Non-pigmented ciliary epithelial cell (primary cell): ENCODE results near the gene CA10.

Experiments
- DNase-seq: peaks from one replicate; pipeline ENCODE4 v3.0.0-alpha.2; 2010; ENCODE audit warnings: low read depth

The CA10 gene

DNA sequence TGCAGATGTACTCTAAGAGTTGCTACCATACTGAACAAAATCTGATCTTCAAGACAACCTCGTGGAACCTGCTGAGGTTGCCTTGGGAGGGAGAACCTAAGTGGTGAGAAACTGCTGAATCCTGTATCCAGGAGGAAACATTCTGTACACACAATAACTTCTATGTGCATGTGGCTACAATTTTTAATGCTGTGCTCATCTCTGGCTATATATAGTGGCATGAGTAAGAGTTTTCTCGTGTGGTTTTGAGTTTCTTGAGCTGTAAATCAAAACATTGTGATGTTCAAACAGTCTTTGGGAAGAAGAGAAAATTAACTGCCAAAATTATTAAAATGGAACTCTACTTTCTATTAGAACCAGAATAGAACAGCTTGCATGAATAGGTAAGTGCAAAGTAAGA, 206.8 kb downstream of the CA10 start:
- no peak for DNase-seq

GRCh38 chr17:51948128-51948527, 210.4 kb downstream of the CA10 start:
- no peak for DNase-seq

- no peak for DNase-seq
Observed at GRCh38 chr17:51947160-51947735, 211.3 kb downstream of the CA10 start.

DNA sequence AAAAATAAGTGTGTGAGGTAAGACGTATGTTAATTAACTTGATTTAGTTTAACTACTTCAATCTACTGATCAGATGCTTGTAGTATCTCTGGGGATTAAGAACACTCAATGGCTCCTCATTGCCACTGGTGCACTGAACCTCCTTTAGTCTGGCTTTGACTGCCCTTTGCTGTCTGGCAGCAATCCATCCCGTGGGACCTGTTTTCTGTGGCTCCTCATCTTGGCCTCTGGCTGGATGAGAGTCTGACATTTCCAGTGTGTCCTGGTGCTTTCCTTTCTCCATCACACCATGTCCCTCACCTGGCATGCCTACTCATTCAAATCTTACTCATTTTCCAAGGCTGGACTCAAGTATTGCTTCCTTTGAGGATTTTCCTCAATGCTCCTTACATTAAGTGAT, 212.2 kb downstream of the CA10 start:
- DNase-seq = no peak

DNA sequence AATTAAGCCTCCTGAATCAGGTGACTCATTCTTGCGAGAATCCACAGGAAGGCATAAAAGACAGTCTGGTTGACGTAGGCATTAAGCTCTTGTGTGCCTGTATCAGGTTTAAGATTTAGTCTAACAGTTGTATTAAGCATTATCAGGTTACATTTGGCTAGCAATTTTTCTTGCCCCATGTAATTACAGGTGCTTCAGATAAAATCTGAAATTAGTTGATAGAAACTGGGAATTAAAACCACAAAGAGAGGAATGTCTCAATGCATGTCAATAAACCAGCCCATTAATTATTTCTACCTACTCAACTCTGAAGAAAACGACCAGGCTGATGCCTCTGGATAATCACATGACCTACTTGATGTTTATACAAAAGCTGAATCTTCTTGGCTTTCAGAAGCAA, 217.2 kb downstream of the CA10 start:
- no peak for DNase-seq

GRCh38 chr17:51937264-51937663, 221.2 kb downstream of the CA10 start:
- no peak for DNase-seq

DNA sequence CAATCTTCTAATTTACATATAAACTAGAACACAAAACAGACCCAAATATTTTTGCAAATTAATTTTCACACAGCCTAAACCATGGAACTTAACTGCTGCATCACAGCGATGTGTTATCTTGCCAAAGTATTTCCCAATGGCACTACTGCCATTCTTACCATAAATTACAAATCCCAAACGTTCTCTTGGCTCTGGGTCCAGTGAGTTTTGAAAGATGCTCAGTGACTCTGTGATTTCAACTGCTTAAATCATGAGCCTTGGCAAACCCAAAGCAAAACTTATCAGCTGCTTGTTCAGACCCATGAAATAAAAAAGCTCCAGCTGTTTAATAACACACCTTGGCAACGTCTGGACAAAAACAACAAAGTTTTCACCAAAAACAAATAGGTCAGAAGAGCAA, 223.0 kb downstream of the CA10 start:
- no peak for DNase-seq

GRCh38 chr17:51933647-51934046, 224.9 kb downstream of the CA10 start:
- DNase-seq = no peak

DNA sequence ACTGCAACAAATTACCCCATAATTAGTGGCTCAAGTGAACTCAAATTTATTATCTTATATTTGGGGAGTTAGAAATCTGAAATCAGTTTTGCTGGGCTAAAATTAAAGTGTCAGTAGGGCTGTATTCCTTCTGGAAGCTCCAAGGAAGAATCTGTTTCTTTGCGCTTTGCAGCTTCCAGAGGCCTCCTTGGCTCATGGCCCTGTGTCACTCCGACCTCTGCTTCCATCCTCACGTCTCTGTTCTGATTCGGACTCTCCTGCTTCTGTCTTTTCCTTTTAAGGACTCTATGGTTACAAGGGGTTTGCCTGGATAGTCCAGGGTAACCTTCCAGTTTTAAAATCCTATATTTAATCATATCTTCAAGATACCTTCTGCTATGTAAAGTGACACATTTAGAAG, 232.1 kb downstream of the CA10 start:
- DNase-seq = no peak

DNA sequence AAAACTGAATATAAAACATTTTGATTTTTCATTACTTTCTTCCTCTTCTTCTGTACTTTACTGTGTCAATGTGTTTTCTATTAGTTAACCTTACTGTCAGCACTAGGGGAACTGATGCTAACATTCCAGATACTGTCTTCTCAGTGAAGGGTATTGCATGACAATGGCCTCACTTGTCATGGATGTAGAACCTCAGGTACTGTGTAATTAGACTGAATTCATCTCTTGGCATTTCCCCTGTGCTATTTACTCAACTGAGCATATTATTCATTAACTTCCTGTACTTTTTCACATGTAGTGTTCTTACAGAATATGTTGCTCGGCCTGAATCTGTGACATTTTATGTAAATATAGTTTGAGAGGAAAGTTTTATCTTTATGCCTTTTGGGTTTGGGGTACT, 237.0 kb downstream of the CA10 start:
- DNase-seq = no peak

GRCh38 chr17:51914577-51914976, 243.9 kb downstream of the CA10 start:
- no peak for DNase-seq

GRCh38 chr17:51913491-51914205, 244.9 kb downstream of the CA10 start:
- no peak for DNase-seq

DNA sequence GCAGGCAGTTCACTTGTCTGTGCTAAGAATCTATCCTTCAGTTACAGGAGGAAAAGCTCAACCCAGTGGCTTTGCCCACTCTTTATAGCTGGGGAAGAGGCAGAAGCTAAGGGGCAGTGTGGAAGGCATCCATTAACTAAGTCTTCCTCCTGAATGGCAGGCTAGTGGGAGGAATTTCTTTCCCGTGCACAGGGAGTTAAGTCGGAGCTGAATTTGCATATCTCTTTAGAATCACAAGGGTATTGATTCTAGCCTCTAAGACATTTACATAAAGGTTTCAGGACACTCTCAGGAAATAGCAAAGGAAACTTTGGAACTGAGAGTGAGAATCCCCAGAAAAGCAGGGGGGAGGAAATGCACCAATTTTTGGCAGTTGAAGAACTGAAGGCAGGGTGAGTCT, 245.6 kb downstream of the CA10 start:
- DNase-seq = no peak

- DNase-seq = no peak
Observed at GRCh38 chr17:51911237-51911636, 247.3 kb downstream of the CA10 start.

- DNase-seq = no peak
Observed at GRCh38 chr17:51909971-51910370, 248.5 kb downstream of the CA10 start.

GRCh38 chr17:51908841-51909537, 249.5 kb downstream of the CA10 start:
- DNase-seq = no peak

GRCh38 chr17:51907041-51907440, 251.5 kb downstream of the CA10 start:
- no peak for DNase-seq

GRCh38 chr17:51904379-51904778, 254.1 kb downstream of the CA10 start:
- DNase-seq = no peak

DNA sequence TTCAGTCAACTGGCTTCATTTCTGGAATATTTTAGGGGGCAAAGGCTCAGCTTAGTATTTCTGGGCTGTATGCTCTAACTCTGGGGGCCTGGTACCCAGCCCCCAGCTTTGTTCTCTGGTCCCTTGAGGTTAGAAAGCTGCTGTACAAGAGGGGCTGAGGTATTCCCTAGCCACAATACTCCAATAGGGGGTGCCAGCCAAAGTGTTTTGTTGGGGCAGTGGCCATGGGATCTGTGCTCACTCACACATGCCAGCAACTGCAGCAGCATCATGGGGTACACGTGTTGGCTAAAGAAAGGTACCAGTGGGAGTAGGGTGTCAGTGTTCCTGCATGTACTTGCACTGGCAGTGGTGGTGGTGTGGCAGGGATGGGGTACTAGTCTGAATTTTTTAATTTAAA, 257.3 kb downstream of the CA10 start:
- DNase-seq = no peak

DNA sequence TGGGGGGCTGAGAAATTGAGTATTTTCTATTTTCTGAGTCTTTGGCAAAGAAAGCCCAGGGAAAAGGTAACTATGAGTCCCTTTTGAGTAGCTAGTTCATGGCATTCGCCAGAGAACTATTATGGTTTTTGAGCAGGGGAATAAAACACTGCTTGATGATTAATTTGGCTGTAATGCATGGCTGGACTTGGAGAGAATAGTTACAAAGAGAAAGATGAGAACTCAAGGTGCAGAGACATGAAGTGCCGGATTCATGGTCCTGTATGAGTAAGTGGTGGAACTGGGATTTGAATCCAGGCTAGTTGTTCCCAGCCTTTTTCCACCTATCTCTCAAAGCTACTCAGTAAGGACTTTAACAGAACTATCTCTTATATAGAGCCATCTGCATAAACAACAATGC, 266.6 kb downstream of the CA10 start:
- DNase-seq = no peak

GRCh38 chr17:51890710-51891109, 267.8 kb downstream of the CA10 start:
- DNase-seq = no peak

DNA sequence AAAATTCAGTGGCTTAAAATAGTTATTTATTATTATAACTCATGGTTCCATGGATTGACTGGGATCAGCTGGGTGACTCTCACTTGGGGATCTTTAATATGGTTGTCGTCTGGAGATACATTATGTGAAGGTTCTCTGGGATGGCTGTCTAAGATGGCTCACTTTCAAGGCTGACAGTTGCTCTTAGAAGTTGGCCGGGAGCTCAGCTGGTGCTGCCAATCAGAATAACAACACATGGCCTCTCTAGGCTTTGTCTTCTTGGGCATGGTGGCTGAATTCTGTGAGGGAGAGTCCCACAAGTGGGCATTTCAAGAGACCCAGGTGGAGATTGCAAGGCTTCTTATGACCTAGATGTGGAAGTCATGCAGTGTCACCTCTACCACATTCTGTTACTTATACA, 269.7 kb downstream of the CA10 start:
- DNase-seq = no peak

GRCh38 chr17:51876986-51877385, 281.5 kb downstream of the CA10 start:
- DNase-seq = no peak

- no peak for DNase-seq
Observed at GRCh38 chr17:51873302-51873701, 285.2 kb downstream of the CA10 start.
